Measurements from ENCODE around the gene C6orf141. TPM values are rescaled to one million over a fixed set of nuclear protein-coding genes. Genes with fewer than 3 reads are reported as not detected.

The C6orf141 gene
- total and polyA plus RNA-seq, 2 experiments from 2014 or later, result 5.2 to 6.4 TPM

DNA sequence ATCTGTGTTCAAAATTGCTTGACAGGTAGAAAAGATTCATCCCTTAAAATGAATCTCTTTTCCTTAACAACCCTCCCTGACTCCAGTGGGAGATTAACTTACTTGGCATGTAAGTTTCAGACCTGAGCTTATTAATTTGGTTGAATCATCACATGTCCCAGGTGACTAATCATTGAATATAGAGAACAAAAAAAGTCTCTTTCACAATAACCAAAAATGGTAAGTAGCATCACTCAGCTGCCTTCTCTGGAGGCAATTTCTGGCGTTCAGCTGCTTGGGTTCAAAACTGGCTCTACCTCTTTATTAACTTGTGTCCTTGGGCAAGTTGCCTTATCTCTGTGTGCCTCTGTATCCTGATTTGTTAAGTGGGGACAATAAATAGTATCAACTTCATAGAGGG is 2.9 kb downstream of the C6orf141 start (continued):
- TF ChIP-seq, protein P1, sequence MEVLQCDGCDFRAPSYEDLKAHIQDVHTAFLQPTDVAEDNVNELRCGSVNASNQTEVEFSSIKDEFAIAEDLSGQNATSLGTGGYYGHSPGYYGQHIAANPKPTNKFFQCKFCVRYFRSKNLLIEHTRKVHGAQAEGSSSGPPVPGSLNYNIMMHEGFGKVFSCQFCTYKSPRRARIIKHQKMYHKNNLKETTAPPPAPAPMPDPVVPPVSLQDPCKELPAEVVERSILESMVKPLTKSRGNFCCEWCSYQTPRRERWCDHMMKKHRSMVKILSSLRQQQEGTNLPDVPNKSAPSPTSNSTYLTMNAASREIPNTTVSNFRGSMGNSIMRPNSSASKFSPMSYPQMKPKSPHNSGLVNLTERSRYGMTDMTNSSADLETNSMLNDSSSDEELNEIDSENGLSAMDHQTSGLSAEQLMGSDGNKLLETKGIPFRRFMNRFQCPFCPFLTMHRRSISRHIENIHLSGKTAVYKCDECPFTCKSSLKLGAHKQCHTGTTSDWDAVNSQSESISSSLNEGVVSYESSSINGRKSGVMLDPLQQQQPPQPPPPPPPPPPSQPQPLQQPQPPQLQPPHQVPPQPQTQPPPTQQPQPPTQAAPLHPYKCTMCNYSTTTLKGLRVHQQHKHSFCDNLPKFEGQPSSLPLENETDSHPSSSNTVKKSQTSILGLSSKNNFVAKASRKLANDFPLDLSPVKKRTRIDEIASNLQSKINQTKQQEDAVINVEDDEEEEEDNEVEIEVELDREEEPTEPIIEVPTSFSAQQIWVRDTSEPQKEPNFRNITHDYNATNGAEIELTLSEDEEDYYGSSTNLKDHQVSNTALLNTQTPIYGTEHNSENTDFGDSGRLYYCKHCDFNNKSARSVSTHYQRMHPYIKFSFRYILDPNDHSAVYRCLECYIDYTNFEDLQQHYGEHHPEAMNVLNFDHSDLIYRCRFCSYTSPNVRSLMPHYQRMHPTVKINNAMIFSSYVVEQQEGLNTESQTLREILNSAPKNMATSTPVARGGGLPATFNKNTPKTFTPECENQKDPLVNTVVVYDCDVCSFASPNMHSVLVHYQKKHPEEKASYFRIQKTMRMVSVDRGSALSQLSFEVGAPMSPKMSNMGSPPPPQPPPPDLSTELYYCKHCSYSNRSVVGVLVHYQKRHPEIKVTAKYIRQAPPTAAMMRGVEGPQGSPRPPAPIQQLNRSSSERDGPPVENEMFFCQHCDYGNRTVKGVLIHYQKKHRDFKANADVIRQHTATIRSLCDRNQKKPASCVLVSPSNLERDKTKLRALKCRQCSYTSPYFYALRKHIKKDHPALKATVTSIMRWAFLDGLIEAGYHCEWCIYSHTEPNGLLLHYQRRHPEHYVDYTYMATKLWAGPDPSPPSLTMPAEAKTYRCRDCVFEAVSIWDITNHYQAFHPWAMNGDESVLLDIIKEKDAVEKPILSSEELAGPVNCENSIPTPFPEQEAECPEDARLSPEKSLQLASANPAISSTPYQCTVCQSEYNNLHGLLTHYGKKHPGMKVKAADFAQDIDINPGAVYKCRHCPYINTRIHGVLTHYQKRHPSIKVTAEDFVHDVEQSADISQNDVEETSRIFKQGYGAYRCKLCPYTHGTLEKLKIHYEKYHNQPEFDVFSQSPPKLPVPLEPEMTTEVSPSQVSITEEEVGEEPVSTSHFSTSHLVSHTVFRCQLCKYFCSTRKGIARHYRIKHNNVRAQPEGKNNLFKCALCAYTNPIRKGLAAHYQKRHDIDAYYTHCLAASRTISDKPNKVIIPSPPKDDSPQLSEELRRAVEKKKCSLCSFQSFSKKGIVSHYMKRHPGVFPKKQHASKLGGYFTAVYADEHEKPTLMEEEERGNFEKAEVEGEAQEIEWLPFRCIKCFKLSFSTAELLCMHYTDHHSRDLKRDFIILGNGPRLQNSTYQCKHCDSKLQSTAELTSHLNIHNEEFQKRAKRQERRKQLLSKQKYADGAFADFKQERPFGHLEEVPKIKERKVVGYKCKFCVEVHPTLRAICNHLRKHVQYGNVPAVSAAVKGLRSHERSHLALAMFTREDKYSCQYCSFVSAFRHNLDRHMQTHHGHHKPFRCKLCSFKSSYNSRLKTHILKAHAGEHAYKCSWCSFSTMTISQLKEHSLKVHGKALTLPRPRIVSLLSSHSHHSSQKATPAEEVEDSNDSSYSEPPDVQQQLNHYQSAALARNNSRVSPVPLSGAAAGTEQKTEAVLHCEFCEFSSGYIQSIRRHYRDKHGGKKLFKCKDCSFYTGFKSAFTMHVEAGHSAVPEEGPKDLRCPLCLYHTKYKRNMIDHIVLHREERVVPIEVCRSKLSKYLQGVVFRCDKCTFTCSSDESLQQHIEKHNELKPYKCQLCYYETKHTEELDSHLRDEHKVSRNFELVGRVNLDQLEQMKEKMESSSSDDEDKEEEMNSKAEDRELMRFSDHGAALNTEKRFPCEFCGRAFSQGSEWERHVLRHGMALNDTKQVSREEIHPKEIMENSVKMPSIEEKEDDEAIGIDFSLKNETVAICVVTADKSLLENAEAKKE (CRISPR knock-in tag; IDR thresholded peaks at IDR 0.05), result no peak
- no peak for TF ChIP-seq STAT1 (IDR thresholded peaks at IDR 0.05; ENCODE audit: unreplicated experiment)
- TF ChIP-seq JUNB (IDR thresholded peaks at IDR 0.05; ENCODE audit: unreplicated experiment), result no peak
- no peak for TF ChIP-seq ZNF331 (CRISPR knock-in tag; IDR thresholded peaks at IDR 0.05; ENCODE audit: low read depth)
- TF ChIP-seq, protein P2, sequence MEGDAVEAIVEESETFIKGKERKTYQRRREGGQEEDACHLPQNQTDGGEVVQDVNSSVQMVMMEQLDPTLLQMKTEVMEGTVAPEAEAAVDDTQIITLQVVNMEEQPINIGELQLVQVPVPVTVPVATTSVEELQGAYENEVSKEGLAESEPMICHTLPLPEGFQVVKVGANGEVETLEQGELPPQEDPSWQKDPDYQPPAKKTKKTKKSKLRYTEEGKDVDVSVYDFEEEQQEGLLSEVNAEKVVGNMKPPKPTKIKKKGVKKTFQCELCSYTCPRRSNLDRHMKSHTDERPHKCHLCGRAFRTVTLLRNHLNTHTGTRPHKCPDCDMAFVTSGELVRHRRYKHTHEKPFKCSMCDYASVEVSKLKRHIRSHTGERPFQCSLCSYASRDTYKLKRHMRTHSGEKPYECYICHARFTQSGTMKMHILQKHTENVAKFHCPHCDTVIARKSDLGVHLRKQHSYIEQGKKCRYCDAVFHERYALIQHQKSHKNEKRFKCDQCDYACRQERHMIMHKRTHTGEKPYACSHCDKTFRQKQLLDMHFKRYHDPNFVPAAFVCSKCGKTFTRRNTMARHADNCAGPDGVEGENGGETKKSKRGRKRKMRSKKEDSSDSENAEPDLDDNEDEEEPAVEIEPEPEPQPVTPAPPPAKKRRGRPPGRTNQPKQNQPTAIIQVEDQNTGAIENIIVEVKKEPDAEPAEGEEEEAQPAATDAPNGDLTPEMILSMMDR (conservative IDR thresholded peaks at IDR 0.05; ENCODE audit: low read depth in 2 of 2), result no peak
- no peak for TF ChIP-seq CREB1 (CRISPR knock-in tag; IDR thresholded peaks at IDR 0.05; ENCODE audit: low read depth)

DNA sequence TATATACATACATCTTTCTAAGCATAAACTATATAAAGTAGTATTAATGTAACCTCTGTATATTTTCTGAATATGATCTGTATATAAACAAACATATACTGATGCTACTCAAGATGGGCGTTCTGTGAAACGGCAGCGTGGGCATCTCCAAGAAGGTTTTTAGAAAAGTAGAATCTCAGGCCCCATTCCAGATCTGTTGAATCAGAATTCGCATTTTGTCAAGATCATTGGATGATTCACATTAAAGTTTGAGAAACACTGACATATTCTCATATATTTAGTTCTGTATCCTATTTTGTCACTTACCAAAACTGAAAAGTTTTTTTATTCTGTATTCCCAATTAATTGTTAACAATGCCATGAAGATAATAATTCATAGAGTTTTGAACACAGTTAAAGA is 5.5 kb downstream of the C6orf141 start:
- no peaks in the 10 kb centered on the region for H3K9me2 ChIP-seq (ENCODE audit: insufficient read depth)
- peaks cover 36% of the 10 kb centered on the region for H3K4me1 Mint-ChIP-seq
- peaks cover 13% of the 10 kb centered on the region; the same call in 1 of the 2 replicates for H3K79me2 ChIP-seq (replicated peaks; ENCODE audit: insufficient read depth)
- peaks cover 97% of the 10 kb centered on the region for H3K27me3 ChIP-seq (ENCODE audit: insufficient read depth)
- peaks cover 23% of the 10 kb centered on the region for H3K27me3 Mint-ChIP-seq (ENCODE audit: insufficient read depth, low read depth, poor library complexity)
- no peak overlapping the region for H3K4me2 ChIP-seq
- ATAC-seq, result no peak
- no peaks in the 10 kb centered on the region for H3K9me3 Mint-ChIP-seq
- H4K20me1 ChIP-seq (replicated peaks; ENCODE audit: insufficient read depth), result no peaks in the 10 kb centered on the region; the same call in 1 of the 2 replicates
- H3K4me3 Mint-ChIP-seq, result no peak overlapping the region
- H2AFZ ChIP-seq, result no peak overlapping the region
- H3K27ac Mint-ChIP-seq, result no peak overlapping the region
- no peaks in the 10 kb centered on the region for H3K36me3 ChIP-seq (ENCODE audit: insufficient read depth)
- H3K4me1 ChIP-seq (ENCODE audit: insufficient read depth), result peaks cover 26% of the 10 kb centered on the region
- H3K4me3 ChIP-seq, result no peak overlapping the region
- no peak for DNase-seq (ENCODE audit: low spot score)
- H3K27ac ChIP-seq (ENCODE audit: low read depth), result no peak overlapping the region
- H3F3A ChIP-seq (replicated peaks; ENCODE audit: low read depth), result peaks cover 4% of the 10 kb centered on the region
- peaks cover 40% of the 10 kb centered on the region for H3K36me3 Mint-ChIP-seq (ENCODE audit: low read depth)
- TF ChIP-seq EZH2 (IDR thresholded peaks at IDR 0.05; ENCODE audit: low read depth, unreplicated experiment) (no peak), ZNF331 (CRISPR knock-in tag; IDR thresholded peaks at IDR 0.05; ENCODE audit: low read depth) (no peak), ZNF114 (CRISPR knock-in tag; IDR thresholded peaks at IDR 0.05) (no peak), STAT1 (IDR thresholded peaks at IDR 0.05; ENCODE audit: unreplicated experiment) (no peak), EZH2phosphoT487 (IDR thresholded peaks at IDR 0.05; ENCODE audit: unreplicated experiment) (no peak), POLR2AphosphoS5 (IDR thresholded peaks at IDR 0.05; ENCODE audit: low read depth) (no peak), CREB1 (CRISPR knock-in tag; IDR thresholded peaks at IDR 0.05; ENCODE audit: low read depth) (no peak)
- TF ChIP-seq, protein P3, sequence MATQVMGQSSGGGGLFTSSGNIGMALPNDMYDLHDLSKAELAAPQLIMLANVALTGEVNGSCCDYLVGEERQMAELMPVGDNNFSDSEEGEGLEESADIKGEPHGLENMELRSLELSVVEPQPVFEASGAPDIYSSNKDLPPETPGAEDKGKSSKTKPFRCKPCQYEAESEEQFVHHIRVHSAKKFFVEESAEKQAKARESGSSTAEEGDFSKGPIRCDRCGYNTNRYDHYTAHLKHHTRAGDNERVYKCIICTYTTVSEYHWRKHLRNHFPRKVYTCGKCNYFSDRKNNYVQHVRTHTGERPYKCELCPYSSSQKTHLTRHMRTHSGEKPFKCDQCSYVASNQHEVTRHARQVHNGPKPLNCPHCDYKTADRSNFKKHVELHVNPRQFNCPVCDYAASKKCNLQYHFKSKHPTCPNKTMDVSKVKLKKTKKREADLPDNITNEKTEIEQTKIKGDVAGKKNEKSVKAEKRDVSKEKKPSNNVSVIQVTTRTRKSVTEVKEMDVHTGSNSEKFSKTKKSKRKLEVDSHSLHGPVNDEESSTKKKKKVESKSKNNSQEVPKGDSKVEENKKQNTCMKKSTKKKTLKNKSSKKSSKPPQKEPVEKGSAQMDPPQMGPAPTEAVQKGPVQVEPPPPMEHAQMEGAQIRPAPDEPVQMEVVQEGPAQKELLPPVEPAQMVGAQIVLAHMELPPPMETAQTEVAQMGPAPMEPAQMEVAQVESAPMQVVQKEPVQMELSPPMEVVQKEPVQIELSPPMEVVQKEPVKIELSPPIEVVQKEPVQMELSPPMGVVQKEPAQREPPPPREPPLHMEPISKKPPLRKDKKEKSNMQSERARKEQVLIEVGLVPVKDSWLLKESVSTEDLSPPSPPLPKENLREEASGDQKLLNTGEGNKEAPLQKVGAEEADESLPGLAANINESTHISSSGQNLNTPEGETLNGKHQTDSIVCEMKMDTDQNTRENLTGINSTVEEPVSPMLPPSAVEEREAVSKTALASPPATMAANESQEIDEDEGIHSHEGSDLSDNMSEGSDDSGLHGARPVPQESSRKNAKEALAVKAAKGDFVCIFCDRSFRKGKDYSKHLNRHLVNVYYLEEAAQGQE (IDR thresholded peaks at IDR 0.05; ENCODE audit: unreplicated experiment), result no peak
- TF ChIP-seq, protein P2 (conservative IDR thresholded peaks at IDR 0.05; ENCODE audit: low read depth in 2 of 2), result no peak

Measured in GM23338 (cell line).